HS-27A (cell line): Measurements from ENCODE around the gene ISY1.

Experiments
- DNase-seq: peaks from one replicate; pipeline ENCODE4 v3.0.0-alpha.2; 2012; ENCODE audit warnings: low read depth, missing footprints

ISY1 gene

GRCh38 chr3:129087138-129087702, 73.6 kb downstream of the ISY1 start:
- no peak for DNase-seq

DNA sequence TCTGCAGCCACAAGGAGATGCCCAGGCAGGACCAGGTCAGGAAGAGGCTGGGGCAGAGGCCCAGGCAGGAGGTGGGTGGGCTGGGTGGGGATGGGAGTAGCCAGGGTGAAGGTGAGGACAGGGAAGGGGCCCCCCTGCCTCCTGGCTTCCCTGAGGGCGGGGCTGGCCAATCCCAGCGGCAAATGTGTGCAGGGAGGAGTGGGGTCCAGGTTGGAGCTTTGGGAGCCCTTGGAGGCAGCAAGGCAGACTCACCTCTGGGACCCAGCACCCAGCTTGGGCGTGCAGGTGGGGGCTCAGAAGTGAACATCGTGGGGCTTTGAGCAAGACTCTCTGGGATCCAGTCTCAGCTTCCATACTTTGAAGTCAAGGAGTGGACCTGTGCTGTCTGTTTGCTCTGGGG, 75.0 kb downstream of the ISY1 start:
- no peak for DNase-seq

GRCh38 chr3:129085165-129085715, 75.6 kb downstream of the ISY1 start:
- DNase-seq = no peak

DNA sequence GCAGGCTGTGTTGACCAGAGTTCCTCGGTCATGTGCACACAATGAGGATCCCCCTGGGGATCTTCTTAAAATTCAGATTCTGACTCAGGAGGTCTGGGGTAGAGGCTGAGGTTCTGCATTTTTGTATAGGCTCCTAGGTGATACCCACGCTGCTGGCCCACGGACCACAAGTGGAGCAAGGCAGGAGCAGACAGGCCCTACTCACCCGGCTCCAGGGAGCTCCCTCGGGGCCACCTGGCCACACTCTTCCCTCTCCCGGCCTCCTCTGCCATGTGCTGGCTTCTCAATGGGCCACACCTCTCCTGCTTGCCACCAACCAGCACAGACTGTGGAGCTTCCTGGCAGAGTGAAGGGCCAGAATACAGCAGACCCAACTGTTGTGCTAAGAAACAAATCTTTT, 76.4 kb downstream of the ISY1 start:
- no peak for DNase-seq

- DNase-seq = no peak
Observed at GRCh38 chr3:129082026-129082425, 78.8 kb downstream of the ISY1 start.

DNA sequence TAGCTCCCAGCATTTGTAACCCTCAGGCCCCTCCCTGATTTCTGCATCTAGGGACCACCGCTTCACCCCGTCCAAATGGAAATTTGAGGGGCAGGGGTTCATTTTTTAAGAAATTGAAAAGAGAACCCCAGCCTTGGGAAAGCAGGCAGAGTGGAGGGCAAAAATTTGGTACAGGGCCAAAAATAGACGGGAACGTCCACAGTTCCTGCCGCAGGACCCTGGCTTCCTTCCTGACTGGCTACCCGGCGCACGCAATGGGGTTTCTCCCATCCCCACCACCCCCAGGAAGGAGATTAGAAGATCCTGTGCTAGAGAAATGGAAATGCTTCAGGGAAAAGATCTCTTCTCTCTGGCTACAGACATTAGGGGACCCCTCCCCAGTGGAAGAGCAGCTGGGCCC, 79.4 kb downstream of the ISY1 start:
- DNase-seq = no peak

DNA sequence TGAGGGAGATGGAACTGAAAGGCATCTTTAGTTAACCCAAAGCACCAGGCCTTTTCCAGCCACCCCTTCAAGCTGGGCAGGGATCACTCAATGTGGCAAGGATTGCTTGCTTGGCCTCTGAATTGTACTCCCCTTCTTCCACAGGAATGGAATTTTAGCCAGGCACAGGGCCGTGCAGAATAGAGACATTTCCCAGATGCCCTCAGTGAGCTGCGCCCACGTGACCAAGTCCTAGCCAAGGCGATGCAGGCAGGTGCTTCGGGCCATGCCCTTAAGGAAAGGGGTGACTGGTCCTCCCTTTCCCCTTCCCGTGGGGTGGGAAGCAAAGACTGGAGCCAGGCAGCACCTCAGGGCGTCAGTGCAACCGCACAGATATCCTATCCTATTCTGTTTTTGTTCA, 82.4 kb downstream of the ISY1 start:
- no peak for DNase-seq
